HT1080 (cell line): ENCODE measurements around the gene SH3YL1. TPM values are rescaled to one million over a fixed set of nuclear protein-coding genes. Genes with fewer than 3 reads are reported as not detected.
A peak's percentile ranks its signal among the peaks of the same experiment; 100 is the strongest.

Source experiments
- DNase-seq: peaks from one replicate; pipeline ENCODE4 v3.0.0-alpha.2; 2015; ENCODE audit warnings: low read depth
- total RNA-seq: library from RNA; depleted of rRNA; stranded (reverse); fragments of >200 nt; shearing (Covaris generic); gene quantifications from 2 replicates; pipeline ENCODE4 v1.2.3, GENCODE V29; 2014

The SH3YL1 gene
- total RNA-seq, 1 experiment from 2014 or later = 3.9 TPM

DNA sequence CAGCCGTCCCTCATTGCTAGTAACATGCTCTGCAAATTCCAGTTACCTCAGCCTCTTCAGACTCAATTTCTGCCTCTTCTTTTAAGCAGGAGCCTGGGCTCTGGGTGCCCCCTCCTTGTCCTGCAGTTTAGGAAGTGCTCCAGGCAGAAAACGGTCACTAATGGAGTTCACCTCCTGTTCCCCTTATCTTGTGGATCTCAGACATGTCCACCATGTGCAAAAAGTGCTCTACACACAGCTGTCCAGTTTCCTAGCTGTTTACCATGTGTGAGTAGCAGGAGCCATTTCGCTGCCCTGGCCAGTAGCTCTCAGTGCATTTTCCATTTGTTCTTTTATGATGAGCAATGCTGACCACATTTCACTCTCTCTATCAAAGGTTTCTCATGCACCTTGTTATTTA lies 4.9 kb downstream of the SH3YL1 start:
- DNase-seq = no peak

DNA sequence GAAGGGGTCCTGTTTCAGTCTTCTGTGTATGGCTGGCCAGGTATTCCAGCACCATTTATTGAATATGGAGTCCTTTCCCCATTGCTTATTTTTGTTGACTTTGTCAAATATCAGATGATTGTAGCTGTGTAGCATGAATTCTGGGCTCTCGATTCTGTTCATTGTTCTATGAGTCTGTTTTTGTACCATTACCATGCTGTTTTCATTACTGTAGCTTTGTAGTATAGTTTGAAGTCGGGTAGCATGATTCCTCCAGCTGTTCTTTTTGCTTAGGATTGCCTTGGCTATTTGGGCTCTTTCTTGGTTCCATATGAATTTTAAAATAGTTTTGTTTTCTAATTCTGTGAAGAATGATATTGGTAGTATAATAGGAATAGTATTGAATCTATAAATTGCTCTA lies 6.0 kb downstream of the SH3YL1 start:
- no peak for DNase-seq

DNA sequence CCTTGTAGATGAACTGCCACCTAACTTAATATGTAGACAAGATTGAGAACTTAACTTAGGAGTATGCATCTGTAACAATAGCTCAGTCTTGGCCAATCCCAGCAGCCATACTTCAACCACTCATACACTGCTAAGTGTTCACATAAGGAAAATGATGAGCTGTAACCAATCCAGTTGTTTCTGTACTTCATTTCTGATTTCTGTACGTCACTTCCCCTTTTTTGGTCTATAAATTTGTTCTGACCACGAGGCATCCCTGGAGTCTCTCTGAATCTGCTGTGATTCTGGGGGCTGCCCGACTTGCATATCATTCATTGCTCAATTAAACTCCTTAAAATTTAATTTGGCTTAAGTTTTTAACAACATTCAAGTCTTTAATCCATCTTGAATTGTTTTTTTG lies 6.4 kb downstream of the SH3YL1 start:
- no peak for DNase-seq

DNA sequence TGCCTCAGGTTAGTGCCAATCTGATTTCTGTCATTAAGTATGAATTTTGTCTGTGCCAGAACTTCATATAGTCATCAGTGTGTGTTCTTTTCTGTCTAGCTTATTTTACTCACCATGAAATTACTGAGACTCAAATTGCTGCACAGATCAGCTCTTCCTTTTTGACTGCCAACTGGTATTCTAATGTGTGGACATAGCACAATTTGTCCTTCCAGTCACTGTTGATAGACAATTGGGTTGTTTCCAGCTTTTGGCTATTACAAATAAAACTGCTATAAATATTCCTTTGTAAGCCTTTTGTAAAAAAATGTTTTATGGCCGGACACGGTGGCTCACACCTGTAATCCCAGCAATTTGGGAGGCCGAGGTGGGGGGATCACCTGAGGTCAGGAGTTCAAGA lies 7.7 kb downstream of the SH3YL1 start:
- DNase-seq = no peak

DNA sequence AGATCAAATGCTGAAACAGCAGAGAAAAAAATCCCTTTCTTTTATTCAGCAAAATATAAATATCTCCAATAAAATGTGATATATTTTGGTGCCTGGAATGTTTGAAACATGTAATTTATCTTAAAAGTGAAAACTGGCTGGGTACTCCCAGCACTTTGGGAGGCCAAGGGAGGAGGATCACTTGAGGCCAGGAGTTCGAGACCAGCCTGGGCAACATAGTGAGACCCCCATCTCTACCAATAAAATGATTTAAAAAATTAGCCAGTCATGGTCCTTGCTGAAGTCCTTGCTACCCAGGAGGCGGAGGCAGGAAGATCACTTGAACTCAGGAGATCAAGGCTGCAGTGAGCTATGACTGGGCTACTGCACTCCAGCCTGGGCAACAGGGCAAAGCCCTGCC lies 8.6 kb downstream of the SH3YL1 start:
- no peak for DNase-seq

DNA sequence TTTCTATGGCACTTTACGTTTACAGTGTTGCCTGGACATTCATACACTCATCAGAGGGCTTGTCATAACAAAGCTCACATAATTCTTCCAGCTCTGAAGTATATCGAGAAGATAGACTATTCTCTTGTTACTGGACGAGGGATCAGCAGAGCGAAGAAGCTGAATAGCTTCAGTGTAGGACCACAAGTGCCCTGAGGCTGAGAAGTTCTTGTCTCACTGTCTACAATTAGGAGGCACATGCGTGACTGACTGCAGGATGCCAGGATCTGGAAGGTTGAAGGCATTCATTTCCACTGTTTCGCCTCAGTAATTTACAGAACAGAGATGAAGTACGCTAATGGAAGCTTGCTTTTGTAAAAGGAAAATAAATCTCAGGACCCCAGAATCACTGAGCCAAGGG lies 9.6 kb downstream of the SH3YL1 start:
- DNase-seq = no peak

DNA sequence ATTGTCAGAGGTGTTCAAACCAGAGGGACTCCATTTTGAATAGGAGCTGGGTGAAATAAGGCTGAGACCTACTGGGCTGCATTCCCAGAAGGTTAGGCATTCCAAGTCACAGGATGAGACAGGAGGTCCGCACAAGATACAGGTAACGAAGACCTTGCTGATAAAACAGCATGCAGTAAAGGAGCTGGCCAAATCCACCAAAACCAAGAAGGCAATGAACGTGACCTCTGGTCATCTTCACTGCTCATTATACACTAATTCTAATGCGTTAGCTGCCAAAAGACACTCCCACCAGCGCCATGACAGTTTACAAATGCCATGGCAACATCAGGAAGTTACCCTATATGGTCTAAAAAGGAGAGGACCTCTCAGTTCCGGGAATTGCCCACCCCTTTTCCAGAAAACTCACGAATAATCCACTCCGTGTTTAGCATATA lies 10.6 kb downstream of the SH3YL1 start:
- DNase-seq = no peak

DNA sequence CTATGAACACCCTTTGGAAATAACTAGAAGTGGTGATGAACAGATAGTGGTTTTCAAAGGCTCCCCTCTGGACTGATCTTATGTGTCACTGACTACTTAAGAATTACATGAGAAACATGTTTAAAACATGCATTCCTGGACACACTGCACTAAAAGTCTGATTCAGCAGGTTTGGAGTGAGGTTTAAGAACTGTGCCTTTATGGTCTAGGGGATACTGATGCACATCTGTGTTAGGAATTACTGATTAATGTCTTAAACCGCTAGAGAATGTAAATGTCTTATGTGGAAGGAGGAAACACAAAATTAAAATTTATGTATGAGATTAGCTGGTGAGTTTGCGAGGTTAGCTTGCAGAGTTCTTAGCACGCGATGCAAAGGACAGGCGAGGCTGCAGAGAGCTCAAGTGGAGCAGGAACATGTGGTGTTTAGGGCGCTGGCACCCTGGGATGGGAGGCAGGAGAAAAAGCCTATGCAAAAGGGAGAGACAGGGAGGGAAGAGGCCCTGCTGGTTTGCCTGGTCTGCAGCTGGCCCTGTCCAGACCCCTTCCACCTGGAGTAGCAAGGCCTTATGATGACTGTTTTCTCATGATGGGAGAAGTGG lies 11.7 kb downstream of the SH3YL1 start:
- DNase-seq = no peak

DNA sequence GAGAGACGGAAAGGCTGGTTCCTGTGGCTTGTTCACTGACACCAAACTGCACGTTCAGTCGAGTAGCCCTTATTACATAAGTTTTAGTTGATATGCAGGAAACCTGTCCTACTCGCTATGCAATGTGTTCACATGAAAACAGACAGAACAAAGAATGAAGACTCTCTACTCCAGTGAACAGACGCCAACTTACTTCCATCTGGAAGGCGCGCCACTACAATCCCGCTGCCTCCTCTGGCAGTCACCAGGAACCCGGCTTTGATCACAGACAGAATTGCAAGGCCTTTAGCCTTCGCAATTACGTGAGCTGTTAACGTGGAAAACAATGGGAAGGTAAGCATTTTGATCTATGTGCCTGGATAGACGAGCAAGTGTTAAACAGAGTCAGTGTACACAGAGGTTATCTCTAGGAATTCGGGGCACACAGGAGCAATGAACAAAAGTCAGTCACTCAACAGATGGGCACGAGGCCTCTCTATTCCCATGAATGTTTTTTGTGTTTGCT lies 14.2 kb downstream of the SH3YL1 start:
- no peak for DNase-seq

DNA sequence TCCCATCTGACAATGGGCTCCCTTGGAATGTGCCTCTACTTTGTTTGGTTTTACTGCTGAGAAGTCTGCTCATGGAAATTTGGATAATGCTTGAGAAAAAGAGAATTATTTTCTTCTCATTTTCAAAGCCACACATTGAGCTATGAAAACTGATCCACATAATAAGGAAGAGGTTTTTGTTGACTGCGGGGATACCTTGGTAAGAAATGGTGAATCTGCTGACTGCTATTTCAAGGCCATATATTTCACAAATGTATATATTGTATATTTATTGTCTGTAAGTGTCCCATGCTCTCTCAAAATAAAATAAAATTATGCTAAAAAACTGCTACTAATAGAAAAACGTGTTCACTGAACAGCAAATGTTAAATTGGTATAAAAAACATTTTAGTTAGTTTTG lies 15.1 kb downstream of the SH3YL1 start:
- no peak for DNase-seq

DNA sequence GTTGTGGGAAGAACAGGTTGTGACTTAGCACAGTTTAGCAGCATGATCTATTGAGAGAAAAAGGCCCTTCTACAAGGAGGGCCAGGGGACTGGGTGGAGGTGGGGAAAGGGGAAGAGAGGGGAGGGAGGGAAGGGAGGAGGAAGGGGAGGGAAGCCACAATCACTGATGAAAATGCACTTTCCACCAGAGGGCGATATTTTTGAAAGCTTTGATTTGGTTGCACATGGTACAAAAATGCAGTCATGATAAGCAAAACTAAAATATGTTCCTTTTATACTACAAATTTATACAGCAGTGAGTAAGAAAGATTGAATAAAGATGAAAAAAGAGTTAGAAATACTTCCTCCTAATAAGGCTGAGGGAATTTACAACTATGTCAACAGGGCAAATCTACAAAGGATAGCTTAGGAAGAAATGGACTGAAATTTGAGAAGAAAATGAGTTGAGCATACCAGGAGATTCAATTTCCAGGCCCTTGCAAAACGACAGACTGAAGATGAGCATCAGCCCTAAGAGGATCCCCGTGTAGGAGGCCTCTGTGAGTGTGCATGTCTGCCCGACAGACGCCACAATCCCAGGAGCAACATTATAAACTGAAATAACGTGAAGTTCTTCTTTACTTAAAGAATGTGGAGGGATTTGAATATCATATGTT lies 17.2 kb downstream of the SH3YL1 start:
- peak; percentile 65 for DNase-seq

DNA sequence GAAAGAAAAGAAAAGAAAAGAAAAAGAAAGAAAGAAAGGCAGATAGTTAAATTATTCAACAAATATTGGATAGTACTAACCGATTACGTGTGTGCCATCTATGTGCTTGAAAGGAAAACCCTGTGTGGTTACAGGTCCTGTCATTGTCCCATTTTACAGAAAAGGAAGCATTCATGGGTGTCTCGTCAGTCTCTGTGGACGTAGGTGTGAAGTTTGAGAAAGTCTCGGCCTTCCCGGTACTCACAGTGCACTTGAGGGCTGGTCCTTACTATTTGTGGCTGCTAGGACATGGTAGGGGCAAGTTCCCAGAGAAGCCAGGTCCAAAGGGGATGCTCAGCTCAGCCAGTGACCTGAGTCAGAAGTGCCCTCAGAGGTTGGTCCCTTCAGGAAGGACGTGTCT lies 19.3 kb downstream of the SH3YL1 start:
- no peak for DNase-seq

DNA sequence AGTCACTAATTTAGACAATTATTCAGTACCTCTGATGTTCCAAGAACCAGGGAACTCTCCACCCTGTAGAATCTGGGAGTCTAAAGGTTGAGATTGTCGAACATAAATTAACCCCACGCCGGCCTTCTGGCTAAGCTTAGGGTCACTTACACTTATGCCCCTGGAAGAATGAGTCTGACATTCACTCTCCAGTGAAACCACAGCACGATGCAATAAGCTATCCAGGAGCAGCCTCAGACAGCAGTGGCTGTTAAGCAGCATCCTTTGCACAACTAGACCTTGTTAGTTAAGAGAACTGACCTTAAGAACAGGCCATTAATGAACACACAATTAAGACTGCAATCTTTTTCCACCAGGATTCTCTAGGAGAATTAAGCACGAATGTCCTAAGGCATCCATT lies 25.0 kb downstream of the SH3YL1 start:
- no peak for DNase-seq

DNA sequence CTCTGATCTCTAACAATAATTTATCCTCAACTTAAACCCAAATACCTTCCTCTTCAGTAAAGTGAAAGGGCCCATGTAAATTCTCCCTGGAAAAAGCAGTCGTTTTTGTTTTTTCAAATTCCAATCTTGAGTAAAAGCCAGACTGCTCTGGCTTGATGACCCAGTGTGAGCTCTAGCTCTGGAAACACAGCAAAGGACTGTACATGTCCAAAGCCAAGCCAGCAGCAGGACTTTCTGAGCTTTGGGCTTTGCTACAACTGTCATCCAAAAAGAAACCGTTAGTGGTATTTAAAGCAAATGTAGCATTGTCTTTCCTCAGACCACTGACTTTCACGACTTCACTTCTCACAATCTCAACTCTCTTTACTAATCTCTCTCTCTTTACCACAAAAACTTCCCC lies 25.4 kb downstream of the SH3YL1 start:
- no peak for DNase-seq

DNA sequence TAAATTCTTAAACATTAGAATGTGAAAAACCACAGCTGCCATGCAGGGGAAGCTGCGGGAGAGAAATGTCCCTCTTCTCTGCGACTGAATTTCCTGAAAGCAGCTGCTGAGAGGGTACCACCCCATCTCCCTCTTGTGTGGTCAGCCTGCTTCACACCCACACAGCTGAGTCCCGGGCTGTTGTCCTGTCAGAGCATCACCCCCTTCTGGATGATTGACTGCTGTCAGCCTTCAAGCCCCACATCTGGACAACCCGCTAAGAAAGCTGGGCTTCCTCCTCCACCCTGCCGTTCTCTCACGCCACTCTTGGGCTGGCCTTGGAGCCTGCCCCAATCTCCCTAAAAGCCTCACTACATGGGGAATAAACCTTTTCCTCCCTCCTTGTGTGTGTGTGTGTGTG lies 26.0 kb downstream of the SH3YL1 start:
- DNase-seq = no peak

DNA sequence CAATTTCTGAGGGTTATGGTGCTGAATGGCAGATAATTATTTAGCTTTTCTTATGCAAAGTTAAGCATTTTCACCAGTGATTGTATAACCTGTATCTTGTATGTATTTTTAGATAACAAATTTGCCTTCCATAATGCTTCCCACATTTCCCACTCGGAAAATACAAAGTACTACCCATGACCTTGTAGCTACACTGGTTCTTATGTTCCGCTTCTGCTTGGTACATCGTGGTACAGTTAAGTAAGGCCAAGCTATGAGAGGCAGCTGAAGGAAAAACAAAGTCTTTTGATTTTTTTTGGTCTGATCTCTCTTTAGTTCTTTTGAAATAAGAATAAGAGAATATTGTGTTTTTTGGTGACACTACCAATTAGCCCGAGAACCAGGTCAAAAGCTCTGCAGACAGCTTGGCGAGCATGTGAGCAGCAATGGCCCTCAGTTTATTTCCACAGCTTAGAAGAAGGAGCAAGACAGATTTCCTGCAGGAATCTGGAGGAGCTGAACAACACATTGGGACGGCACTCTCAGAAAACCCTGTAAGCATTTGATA lies 26.8 kb downstream of the SH3YL1 start:
- no peak for DNase-seq

DNA sequence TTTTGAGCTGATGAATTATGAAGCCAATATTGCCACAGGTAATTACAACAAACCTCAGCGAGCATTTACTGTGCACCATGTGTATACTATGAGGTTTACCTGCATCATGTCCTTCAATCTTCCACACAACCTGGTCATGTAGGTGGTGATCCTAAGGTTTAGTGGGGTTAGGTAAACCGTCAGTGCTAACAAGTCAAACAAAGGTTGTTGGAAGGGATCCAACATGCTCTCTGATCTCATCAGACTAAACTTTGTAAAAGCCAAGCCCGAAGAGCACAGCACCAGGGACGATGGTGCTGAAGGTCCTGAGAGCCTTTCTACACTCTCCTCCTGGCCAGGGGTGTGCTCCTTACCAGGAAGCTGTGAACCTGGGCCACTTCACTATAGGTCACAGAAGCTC lies 29.4 kb downstream of the SH3YL1 start:
- DNase-seq = no peak

DNA sequence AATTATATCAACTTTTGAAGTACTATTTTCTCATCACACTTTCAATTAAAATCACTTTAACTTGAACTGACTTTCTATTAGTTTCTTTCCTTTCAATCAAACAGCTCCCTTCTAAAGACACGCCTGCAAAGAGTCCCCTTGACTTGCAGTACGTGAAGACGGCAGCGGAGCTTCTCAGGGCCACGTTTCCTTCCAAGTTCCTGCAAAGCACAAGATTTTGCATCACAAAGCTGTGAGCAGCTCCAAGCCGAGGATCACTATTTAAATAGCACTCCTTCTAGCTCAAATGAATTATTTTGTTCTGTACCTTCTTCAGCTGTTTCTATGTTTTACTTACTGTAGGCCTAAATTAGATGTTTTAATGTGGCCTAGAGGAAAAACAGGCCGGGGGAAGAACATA lies 30.8 kb downstream of the SH3YL1 start:
- DNase-seq = no peak

DNA sequence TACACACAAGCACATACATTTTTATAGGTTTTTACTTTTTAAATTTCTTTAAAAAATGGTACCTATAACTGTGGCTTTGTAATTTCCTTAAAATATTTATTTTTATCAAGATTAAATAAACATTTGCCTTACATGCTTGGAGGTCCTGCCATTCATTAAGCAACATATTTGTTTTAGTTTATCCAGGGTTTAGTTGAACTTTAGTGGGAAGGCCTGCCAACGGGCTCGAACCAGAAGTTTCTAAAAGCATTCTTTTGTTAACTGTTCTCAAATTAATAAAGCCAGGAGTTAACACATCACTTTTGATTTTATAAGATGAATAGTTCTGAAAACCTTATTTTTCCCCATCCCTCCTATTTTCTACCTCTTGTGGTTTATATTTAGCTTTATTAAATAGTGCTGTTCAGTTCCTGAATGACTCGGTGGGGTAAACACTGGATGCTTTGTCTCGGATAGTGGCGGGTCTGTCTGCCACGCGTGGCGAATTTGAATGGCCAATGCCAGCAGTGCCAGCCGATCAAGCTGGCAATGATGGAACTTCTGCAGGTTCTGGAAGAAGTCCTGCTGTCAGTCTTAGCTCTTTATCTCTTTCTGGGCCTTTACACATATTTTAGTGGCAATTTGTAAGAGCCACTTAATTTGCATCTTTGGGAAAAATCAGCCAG lies 32.2 kb downstream of the SH3YL1 start:
- no peak for DNase-seq

DNA sequence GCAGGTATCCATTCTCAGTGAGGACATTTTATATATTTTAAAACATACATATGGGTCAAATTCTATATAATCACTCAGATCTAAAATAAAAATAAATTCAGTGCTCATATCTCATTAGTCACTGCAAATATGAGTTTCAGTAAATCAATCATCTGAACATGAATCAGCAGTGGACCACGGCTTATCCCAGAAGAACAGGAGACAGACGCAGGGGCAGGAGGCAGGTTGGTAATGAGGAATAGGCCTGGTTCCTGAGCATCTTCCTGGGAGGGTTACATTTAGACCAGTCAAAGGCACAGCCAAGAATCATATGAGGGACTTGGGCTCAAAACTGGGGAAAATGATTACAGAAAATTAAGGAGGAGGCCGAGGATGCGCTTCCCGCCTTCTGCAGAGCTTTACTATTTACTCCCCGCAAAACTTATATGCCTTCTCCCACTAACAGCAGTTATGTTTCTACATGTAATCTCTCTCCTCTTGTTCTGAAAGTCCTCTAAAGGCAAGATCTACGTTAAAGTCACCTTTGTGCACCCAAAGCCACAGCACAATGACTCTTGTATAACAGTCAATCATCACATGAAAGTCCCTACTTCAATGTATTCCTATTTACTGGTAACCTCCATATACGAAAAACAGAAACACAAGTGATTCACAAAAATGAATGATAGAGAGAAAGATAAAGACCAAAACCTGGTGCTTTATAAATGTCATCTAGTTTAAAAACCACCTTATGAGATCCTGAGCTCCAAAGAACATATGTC lies 35.1 kb downstream of the SH3YL1 start:
- DNase-seq = no peak

DNA sequence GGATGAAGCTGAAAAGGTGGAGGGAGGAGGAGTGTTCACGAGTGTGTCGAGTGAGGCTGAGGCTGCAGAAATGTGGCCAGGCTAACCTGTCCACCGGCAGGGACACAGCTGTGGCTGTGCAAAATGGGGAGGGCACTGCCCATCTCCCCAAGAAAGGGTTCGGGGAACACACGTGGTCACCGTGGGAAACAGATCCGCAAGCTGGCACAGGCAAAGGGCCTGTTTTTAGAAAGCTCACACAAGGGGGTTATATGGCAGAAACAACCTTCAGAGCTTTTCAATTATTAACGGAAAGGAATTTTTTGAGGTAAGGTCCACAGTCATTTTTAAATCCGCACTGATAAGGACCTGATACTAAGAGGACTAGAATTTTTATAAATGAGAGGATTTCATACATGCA lies 35.7 kb downstream of the SH3YL1 start:
- no peak for DNase-seq
